Skin of body (tissue), 2 donors: ENCODE data around the gene CHMP4A. TPM values are rescaled to one million over a fixed set of nuclear protein-coding genes. Genes with fewer than 3 reads are reported as not detected.
"Not testable (repeated sequence)": the region's sequence is repeated elsewhere in the genome, so short reads cannot be mapped to it uniquely, and the experiment has no call there.

Source experiments
- DNase-seq: peaks from one replicate; lab custom pipeline; 2025; lab: John Stamatoyannopoulos, UW
- total RNA-seq: library from RNA; depleted of rRNA; stranded (reverse); fragments of >200 nt; gene quantifications from one replicate; pipeline ENCODE4 v1.2.3, GENCODE V29; 2014

CHMP4A gene
- total RNA-seq, 1 donor from 2014 or later, result 30.1 TPM

DNA sequence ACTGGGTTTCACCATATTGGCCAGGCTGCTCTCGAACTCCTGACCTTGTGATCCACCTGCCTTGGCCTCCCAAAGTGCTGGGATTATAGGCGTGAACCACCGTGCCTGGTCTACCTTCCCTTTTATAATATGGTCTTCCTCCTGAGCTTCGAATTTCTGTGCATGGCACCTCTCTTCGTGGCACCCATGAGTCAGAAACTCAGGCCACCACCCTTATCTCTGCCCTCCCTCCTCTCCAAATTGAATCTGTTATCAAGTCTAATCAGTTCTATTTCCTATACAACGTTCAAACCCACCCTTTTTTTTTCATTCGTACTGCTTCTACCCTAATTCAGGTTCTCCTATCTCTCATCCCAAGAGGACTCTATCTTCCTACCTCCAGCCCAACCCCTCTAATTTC lies 34.1 kb upstream of the CHMP4A start:
- DNase-seq, result no peak

DNA sequence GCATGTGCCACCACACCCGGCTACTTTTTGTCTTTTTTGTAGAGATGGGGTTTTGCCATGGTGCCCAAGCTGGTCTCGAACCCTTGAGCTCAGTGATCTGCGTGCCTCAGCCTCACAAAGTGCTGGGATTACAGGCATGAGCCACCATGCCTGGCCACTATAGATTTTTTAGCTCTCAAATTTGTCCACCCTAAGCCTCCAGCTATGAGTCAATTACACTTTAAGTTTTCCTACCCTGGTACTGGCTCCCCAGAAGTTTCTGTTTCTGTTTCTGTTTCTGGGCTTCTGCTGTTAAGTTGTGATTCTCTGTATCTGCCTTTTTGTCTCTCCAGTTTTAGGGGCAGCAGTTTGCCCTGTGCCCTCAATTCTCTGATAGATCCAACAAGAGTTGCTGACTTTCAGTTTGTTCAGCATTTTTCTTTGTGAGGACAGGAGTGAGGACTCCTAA lies 33.5 kb upstream of the CHMP4A start:
- DNase-seq, result no peak

DNA sequence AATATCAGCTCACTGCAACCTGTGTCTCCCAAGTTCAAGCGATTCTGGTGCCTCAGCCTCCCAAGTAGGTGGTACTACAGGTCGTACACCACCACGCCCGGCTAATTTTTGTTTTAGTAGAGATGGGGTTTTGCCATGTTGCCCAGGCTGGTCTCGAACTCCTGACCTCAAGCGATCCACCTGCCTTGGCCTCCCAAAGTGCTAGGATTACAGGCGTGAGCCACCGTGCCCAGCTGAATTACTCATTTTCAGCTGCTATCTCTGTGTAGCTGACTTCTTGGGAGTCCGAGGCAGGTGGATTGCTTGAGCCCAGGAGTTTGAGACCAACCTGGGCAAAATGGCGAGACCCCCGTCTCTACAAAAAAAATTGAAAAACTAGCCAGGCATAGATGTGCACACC lies 32.1 kb upstream of the CHMP4A start:
- DNase-seq, result not testable (repeated sequence)

DNA sequence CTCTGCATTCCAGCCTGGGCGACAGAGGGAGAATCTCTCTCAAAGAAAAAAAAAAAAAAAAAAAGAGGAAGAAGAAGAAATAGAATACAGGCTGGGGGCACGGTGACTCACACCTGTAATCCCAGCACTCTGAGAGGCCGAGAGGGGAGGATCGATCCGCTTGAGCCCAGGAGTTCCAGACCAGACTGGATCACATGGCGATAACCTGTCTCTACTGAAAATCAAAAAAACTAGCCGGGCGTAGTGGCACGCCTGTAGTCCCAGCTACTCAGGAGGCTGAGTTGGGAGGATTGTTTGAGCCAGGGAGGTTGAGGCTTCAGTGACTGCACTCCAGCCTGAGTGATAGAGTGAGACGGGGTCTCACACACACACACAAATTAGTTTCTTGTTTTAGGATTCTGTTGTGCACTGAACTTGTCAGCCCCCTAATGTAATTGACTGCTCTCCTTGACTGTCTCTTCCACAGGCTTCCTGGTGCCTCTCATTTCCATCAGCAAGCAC lies 30.1 kb upstream of the CHMP4A start:
- no peak for DNase-seq

DNA sequence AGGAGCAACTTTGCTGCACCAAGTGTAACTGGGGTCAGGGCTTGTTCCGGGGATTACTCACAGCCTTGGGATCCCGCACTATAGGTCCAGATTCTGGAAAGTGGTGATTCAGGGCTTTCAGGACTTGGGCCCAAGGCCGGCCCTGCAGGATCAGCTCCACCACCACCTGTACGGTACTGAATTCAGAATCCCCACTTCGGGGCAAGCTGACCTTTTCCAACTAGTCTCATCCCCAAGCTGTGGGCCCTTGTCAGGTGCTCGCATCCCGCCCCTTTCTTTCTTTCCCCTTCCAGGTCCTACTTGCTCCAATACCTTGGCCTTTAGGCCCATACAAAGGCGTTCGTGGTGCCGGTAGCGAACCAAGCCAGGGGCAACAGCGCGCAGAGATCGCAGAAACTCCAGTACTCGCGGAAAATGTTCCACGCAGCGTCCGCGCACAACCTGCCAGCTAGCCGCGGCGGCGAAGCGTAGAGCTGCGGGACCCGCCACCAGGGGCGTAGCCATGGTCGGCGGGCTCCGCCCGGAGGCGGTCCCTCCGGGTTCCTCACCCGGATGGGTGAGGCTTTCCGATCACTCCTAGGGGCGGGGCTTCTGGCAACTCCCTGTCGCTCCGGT lies 28.6 kb upstream of the CHMP4A start:
- peak; percentile 96 for DNase-seq

DNA sequence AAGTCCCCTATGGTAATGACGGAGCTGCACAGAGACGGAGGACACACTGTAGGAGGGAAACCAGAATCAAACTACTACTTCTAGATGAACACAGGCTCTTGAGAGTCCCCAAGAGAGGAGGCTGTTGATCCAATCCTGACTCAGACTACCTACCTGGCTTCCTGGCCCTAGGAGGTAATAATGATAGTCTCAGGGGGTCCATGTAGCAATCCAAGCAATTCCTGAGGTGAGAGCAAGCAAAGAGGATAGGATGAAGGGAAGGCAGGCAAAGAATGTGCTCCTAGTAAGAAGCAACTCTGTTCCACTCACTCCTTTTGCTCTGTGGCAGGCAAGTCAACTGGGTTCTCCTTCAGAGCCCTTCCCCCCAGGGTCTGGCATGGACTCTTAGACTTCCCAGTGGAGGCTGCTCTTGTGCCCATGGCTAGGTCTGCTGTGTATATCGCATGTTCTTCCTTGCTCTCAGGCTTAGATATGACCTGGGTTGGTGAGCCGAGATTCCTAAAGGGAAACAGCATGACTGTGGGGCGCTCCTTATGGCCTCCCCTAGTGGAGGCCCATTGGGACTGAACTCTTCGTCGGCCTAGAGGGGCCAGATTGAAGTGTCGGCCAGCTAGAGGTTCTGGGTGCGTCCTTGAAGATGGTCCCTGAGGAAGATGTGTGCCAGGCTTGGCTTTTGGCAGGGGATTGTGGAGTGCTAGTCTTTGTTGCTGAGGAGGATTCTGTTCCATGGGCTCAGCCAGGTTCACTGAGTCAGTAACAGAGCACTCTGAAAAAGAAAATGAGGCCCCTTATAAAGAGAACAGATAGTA lies 27.0 kb upstream of the CHMP4A start:
- no peak for DNase-seq

DNA sequence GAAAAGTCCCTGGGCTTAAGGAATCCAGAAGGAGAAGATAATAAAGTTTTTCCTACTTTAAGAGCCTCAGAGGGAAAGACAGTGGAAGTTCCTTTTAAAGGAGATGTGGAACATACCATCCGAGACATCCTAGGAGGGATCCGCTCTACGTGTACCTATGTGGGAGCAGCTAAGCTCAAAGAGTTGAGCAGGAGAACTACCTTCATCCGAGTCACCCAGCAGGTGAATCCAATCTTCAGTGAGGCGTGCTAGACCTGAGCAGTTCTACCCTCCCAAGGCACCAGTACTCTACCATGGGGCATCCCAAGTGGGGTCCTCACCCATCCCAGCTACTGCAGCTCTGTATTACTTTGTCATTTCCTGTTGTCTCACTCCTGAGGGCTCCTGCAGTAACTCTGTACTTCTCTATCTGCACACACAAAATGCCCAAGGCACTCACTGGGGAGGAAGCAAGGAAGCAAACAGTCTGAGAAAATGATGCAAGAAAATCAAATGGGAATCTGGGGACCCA lies 25.3 kb upstream of the CHMP4A start:
- no peak for DNase-seq

DNA sequence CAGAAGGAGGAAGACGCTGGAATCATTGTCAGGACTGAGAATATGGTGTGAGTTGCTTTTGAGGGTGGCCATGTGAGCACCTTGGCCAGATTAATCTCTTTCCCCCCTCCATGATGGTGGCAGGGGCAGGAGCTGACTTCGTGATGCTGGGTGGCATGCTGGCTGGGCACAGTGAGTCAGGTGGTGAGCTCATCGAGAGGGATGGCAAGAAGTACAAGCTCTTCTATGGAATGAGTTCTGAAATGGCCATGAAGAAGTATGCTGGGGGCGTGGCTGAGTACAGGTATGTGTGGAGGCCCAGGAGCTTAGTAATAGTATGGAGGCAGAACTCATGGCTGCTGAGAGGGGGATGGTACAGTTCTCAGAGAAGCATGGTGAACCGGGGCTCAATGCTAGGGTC lies 24.8 kb upstream of the CHMP4A start:
- DNase-seq, result no peak

DNA sequence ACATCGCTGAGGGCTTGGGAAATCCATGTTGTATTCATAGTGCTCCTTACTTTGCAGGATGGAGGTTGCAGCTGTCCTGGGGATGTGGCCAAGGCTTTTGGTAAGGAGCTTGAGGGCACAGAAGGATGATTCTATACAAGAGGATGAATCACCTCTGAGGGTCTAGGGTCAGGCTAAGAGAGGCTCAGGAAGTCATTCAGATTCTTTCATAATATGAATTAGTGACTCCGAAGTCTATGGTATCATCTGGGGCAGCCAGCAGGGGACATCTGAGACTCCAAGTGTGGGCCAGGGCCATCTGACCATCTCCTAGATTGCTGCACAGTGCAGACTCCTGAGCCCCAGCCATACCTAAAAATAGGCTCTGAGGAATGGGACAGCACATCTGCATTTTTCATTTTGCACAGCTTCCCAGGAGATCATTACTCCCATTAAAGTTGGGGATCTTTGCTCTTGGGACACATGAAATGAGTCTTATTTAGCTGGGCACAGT lies 24.2 kb upstream of the CHMP4A start:
- DNase-seq, result no peak

DNA sequence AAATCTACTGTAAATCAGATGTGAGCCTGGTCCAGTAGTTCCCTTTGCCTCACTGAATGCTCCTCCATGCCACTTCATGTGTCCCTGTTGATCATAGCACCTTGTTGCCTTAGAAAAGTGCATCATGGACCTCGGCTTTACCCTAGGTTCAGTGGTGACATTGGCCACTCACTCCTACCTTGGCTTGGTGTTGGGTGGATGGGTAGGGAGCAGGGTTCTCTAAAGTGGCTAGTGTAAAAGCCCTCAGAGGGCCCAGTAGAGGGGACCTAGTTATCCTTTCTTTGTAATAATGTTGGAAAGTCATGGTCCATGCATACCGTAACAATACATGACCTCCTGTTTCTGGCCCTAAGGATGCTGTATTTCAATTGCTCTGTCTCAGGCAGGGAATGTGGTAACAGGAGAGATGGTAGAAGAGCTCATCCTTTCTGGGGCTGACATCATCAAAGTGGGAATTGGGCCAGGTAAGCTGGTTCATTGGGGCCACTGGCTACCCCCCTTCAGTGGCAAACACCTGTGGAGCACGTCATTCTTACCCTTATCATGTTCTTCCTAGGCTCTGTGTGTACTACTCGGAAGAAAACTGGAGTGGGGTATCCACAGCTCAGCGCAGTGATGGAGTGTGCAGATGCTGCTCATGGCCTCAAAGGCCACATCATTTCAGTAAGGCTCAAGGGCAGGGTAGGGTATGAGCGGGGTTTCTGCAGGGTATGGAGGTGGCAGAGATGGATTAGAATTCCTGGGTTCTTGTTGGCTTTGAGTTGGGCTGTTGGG lies 23.6 kb upstream of the CHMP4A start:
- no peak for DNase-seq

DNA sequence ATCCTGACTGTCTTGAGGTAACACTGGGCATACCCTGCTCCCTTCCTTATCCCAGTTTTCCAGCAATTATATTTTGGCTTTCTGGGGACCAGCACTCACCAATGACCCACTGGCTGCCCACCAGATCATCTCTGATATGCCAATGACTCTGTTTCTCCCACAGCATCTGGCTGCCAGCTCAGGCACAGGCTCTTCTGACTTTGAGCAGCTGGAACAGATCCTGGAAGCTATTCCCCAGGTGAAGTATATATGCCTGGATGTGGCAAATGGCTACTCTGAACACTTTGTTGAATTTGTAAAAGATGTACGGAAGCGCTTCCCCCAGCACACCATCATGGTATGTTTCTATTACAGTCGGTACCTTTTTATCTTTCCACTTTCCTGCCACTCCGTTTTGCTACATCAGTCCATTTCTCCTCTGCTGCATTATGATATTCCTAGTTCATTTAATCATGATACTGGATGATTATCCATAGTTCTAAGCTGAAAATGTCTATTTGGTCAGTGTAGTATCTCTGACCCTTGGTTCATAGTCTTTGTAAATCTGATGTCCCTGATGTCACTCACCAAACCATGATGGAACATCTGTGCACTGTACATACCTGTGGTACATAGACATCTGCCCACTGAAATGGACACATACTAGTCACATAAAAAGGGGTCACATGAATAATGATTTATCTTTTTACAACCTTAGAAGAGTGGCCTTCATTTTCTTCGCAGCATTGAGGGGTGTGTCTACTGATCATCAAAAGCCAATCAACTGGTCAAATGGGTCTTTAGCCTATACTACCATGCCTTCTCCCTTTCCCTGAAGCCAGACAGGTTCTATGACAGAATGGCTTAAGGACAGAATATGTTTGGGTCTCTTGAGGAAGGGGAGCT lies 22.8 kb upstream of the CHMP4A start:
- no peak for DNase-seq

DNA sequence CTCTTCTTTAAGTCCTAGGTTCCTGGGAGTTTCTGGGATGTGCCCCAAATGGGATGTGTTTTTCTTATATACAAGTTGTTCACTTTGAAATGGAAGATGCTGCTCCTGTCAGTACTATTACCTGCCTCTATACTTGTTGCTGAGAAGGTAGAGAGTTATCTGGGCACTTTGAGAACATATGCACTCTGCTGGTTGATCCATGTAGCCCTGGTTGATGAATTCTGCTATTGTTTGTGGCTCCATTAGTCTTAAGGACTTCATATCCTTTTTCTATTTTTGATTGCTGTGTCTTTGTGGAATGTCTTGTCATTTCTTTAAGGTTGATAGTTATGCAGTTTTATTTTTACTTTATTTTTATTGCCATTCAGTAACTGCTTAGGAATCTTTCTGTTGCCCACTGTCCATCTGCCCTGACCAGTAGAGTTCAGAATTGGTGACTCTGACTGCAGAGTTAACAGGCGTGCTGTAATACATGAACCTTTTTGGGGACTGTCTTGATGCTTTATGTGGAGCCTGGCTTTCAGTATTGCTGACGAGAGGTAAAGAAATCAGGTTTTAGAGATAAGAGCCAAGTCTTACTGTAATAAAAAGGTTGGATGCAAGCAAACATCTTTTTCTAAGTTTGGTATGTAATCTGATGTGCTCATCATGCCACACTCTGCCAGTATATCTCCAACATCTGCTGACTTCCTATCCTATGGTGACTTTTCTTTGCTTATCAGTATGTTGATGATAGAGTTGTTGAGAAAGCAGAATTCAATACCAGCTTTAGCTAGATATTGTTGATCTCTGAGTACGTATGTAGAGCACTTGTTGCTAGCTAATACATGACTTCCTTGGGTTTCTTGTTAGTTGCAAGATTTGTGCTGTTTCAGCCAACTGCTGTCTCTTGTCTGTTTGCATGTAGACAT lies 21.1 kb upstream of the CHMP4A start:
- DNase-seq, result no peak

DNA sequence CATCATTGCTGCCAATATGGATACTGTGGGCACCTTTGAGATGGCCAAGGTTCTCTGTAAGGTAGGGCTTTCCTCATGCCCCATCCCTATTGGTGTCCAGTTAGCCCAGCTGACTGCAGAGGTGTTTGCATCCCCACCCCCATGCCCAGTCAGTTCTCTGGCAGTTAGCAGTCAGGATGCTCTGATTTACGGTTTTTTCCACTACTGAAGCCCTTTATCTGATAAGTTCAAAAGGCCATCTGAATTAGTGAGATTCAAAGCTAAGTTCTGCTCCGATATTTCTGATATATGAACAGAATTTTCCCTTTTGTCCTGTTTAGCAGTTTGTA lies 20.2 kb upstream of the CHMP4A start:
- no peak for DNase-seq

DNA sequence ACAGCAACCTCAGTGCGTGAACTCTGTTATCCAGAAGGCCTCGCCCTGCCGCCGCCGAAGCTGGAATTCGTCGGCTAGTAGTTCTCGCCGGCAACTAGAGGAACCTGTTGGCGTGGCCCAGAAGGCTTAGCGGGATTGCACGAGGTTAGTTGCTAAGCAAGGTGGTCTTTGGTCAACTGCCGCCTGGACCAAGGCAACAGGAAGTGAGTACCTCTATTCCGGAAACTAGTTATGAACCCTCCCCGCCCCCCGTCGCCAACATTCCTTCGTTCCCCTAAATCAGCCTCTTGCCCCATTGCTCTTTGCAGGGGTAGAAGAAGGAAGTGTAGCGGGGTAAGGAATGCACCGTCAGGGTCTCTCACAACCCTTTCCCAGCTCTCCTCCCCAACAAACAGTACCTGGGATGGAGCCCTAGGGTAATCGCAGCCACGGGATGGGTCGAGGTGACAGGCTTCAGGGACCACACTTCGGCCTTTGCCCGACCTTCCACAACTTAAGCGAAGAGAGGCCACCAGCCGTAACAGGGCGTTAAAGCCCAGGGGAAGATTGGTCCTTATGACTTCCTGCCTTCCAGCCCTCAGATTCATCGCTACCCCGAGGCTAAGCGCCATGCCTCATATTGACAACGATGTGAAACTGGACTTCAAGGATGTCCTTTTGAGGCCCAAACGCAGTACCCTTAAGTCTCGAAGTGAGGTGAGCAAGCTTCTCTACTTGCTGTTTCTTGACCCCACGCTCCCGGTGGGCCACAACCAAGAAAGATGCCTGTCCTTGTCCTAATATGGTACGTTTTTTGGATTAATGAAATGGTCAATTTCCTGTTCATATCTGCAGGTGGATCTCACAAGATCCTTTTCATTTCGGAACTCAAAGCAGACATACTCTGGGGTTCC lies 19.6 kb upstream of the CHMP4A start, which contains the start of gene GMPR2:
GMPR2 (plus strand) TSS at position 285 of the 893 bp plus-strand sequence; CDS start at position 610, 325 bp downstream.
- DNase-seq, result peak; percentile 49

DNA sequence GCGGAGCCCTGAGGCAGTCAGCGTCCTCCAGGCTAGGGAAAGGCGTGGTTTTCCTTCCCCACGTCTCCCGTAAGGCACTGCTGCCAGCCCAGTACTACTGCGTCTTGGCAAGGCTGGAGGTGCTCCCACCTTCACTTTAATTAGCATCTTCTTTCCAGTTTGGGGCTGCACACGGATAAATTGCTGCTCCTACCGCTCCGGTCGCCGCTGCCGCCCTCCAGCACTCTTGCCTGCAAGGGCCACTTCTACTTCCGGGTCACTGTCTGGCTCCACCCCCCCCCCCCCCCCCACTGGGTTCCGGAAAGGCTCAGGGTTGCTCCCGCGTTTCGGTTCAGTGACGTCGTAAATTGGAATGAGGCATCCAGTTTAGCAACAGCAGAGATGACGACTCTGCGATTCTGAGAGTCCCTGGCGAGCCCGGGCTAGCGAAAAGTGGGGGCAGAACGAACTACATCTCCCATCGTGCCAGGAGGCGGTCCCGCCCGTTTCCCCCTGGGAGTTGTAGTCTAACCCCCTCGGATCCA lies 18.9 kb upstream of the CHMP4A start, which contains the start of gene NEDD8:
NEDD8 (minus strand) TSS at position 247 of the 524 bp plus-strand sequence; CDS start at position 147, 100 bp downstream.
- peak; percentile 97 for DNase-seq

DNA sequence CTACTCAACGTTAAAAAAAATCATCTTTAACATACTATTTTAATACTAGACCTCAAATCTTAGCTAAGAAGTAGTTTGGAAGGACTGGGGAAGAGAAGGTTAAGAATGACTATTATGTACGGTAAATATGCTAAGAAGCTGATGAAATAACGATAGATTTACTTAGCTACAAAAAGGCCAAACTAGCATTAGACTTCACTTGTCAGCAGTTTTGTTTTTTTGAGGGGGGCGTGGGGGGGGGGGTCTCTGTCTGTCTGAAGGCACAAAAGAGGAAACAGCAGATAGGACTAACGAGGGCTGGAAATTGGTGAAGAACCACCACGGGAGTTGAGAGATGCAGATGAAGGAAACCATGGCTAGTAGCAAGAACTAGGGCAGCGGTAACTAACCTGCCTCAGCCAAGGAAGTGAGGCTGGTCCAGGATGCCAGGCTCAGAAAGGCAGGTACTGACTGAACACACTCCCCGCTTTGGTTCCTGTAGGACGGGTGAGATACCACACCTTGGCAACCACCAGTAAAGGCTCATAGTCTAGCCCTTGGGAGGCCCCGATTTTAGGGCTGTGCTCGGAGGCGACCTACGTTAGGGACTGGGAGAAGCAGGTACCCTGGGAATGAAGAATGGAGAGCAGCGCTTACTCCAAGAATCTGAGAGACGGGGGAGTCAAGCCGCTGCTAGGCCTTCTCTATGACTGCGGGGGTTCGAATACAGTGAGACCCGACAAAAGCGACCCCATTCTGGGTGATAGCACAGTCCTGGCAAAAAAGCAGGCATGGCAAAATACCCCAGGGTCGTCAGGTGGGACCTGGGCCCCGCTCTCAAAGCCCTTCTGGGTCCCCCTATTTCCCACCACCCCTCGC lies 18.2 kb upstream of the CHMP4A start:
- no peak for DNase-seq

DNA sequence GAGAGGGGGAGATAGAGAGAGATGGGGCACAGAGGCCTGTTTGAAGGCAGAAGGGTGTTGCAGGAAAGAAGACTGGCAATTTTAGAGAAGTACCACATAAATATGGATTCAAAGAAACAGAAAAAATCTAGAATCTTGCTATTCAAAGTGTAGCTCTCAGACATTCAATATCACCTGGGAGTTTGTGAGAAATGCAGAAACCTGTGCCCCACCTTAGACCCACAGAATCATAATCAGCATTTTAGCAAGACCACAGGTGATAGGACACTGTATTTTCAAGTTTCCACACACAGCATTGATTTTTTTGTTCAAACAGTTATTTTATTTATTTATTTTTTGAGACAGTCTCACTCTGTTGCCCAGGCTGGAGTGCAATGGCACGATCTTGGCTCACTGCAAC lies 15.6 kb upstream of the CHMP4A start:
- DNase-seq, result no peak
